ENCODE data around the gene LRMDA.

LRMDA gene

GRCh38 chr10:75395066-75395931, 36.1 kb upstream of the LRMDA start:
- peak; percentile 43 for TF ChIP-seq CTCF (conservative IDR thresholded peaks at IDR 0.05; ENCODE audit: low read length)
- DNase-seq (ENCODE audit: low read depth): peak; percentile 38
- peak overlapping the region; percentile 99 for H3K4me3 ChIP-seq (ENCODE audit: low read length)

GRCh38 chr10:75395932-75396630, 35.3 kb upstream of the LRMDA start:
- no peak for TF ChIP-seq CTCF (conservative IDR thresholded peaks at IDR 0.05; ENCODE audit: low read length)
- DNase-seq (ENCODE audit: low read depth): peak; percentile 33
- H3K4me3 ChIP-seq (ENCODE audit: low read length): peak overlapping the region; percentile 99

GRCh38 chr10:75396631-75397495, 34.6 kb upstream of the LRMDA start:
- TF ChIP-seq CTCF (conservative IDR thresholded peaks at IDR 0.05; ENCODE audit: low read length): no peak
- H3K4me3 ChIP-seq (ENCODE audit: low read length): peak overlapping the region; percentile 99
- peak; percentile 33 for DNase-seq (ENCODE audit: low read depth)

GRCh38 chr10:75397496-75398199, 33.8 kb upstream of the LRMDA start:
- no peak for DNase-seq (ENCODE audit: low read depth)
- peak overlapping the region; percentile 99 for H3K4me3 ChIP-seq (ENCODE audit: low read length)
- TF ChIP-seq CTCF (conservative IDR thresholded peaks at IDR 0.05; ENCODE audit: low read length): no peak

- DNase-seq (ENCODE audit: low read depth): no peak
- TF ChIP-seq CTCF (conservative IDR thresholded peaks at IDR 0.05; ENCODE audit: low read length): no peak
- peak overlapping the region; percentile 99 for H3K4me3 ChIP-seq (ENCODE audit: low read length)
Observed at GRCh38 chr10:75398200-75398691, 33.2 kb upstream of the LRMDA start.

- peak; percentile 37 for DNase-seq (ENCODE audit: low read depth)
- no peak for TF ChIP-seq CTCF (conservative IDR thresholded peaks at IDR 0.05; ENCODE audit: low read length)
- H3K4me3 ChIP-seq (ENCODE audit: low read length): peak overlapping the region; percentile 99
Observed at GRCh38 chr10:75398692-75399460, 32.5 kb upstream of the LRMDA start.

All from AG10803 (cell line).